H9 (cell line): ENCODE measurements around the gene DAP3. TPM values are rescaled to one million over a fixed set of nuclear protein-coding genes. Genes with fewer than 3 reads are reported as not detected.

Experiments used
- DNase-seq: peaks from one replicate; pipeline ENCODE4 v3.0.0-alpha.2; 2017
- H2AFZ ChIP-seq: one replicate; pipeline ENCODE4 v1.6.1; 2013; ENCODE audit warnings: mild to moderate bottlenecking, low read length, control low read depth, moderate library complexity
- H2AK5ac ChIP-seq: 2 replicates; pipeline ENCODE4 v1.6.1; 2013; ENCODE audit warnings: low read length, control low read depth, mixed read lengths; ENCODE audit not compliant: insufficient read length
- H2BK120ac ChIP-seq: one replicate; pipeline ENCODE4 v1.6.1; 2013; ENCODE audit warnings: low read depth, mild to moderate bottlenecking, low read length, control low read depth, inconsistent platforms; ENCODE audit not compliant: poor library complexity, severe bottlenecking
- H2BK12ac ChIP-seq: 2 replicates; pipeline ENCODE4 v1.6.1; 2013; ENCODE audit warnings: low read length, control low read depth, mixed read lengths, low read depth; ENCODE audit not compliant: insufficient read length
- H2BK15ac ChIP-seq: 2 replicates; pipeline ENCODE4 v1.6.1; 2013; ENCODE audit warnings: low read depth, low read length, control low read depth
- H2BK20ac ChIP-seq: one replicate; pipeline ENCODE4 v1.6.1; 2013; ENCODE audit warnings: low read depth, mild to moderate bottlenecking, low read length, control low read depth, inconsistent platforms; ENCODE audit not compliant: poor library complexity, severe bottlenecking
- H2BK5ac ChIP-seq: 2 replicates; pipeline ENCODE4 v1.6.1; 2013; ENCODE audit warnings: low read length, control low read depth, mixed read lengths; ENCODE audit not compliant: insufficient read length
- H3K14ac ChIP-seq: 2 replicates; pipeline ENCODE4 v1.6.1; 2013; ENCODE audit warnings: low read length, control low read depth; ENCODE audit not compliant: insufficient read depth
- H3K18ac ChIP-seq: 2 replicates; pipeline ENCODE4 v1.6.1; 2013; ENCODE audit warnings: low read depth, mild to moderate bottlenecking, mixed read lengths, low read length, control low read depth; ENCODE audit not compliant: insufficient read length
- H3K23ac ChIP-seq: 2 replicates; pipeline ENCODE4 v1.6.1; 2013; ENCODE audit warnings: low read length, control low read depth, mixed read lengths, low read depth; ENCODE audit not compliant: insufficient read length
- H3K23me2 ChIP-seq: 2 replicates; pipeline ENCODE4 v1.6.1; 2013; ENCODE audit warnings: low read depth, mild to moderate bottlenecking, mixed read lengths, low read length, control low read depth; ENCODE audit not compliant: insufficient read length, poor library complexity, severe bottlenecking
- H3K27ac ChIP-seq: 2 replicates; pipeline ENCODE4 v1.5.1; 2013; ENCODE audit warnings: low read length, control low read depth, mixed read lengths, low read depth; ENCODE audit not compliant: insufficient read length
- H3K27me3 ChIP-seq: 2 replicates; pipeline ENCODE4 v1.6.1; 2013; ENCODE audit warnings: low read length, control low read depth, inconsistent platforms; ENCODE audit not compliant: insufficient read depth
- H3K4ac ChIP-seq: 2 replicates; pipeline ENCODE4 v1.6.1; 2013; ENCODE audit warnings: low read depth, mild to moderate bottlenecking, control low read depth, inconsistent platforms, low read length, moderate library complexity
- H3K4me1 ChIP-seq: 2 replicates; pipeline ENCODE4 v1.6.1; 2013; ENCODE audit warnings: low read length, control low read depth, inconsistent platforms; ENCODE audit not compliant: insufficient read depth
- H3K4me2 ChIP-seq: 2 replicates; pipeline ENCODE4 v1.6.1; 2013; ENCODE audit warnings: low read length, control low read depth, mixed read lengths; ENCODE audit not compliant: insufficient read length, insufficient read depth
- H3K56ac ChIP-seq: 2 replicates; pipeline ENCODE4 v1.6.1; 2013; ENCODE audit warnings: low read depth, mild to moderate bottlenecking, mixed read lengths, low read length, control low read depth; ENCODE audit not compliant: insufficient read length
- H3K79me1 ChIP-seq: 2 replicates; pipeline ENCODE4 v1.6.1; 2013; ENCODE audit warnings: low read depth, mild to moderate bottlenecking, moderate library complexity, low read length, control low read depth, inconsistent platforms; ENCODE audit not compliant: insufficient read depth, poor library complexity, severe bottlenecking
- H3K79me2 ChIP-seq: 2 replicates; pipeline ENCODE4 v1.6.1; 2013; ENCODE audit warnings: low read length, control low read depth, inconsistent platforms; ENCODE audit not compliant: insufficient read depth
- H3K9ac ChIP-seq: 2 replicates; pipeline ENCODE4 v1.6.1; 2013; ENCODE audit warnings: low read length, control low read depth, mixed read lengths; ENCODE audit not compliant: insufficient read length; ENCODE audit errors: extremely low read depth
- H3K9me3 ChIP-seq: one replicate; pipeline ENCODE4 v1.6.1; 2013; ENCODE audit warnings: low read depth, low read length, inconsistent platforms; ENCODE audit not compliant: control insufficient read depth
- H3T11ph ChIP-seq: one replicate; pipeline ENCODE4 v1.6.1; 2013; ENCODE audit warnings: mild to moderate bottlenecking, low read length, control low read depth, inconsistent platforms
- H4K20me1 ChIP-seq: one replicate; pipeline ENCODE4 v1.6.1; 2013; ENCODE audit not compliant: control insufficient read depth, insufficient read length, insufficient read depth
- H4K5ac ChIP-seq: 2 replicates; pipeline ENCODE4 v1.6.1; 2013; ENCODE audit warnings: low read depth, mild to moderate bottlenecking, mixed read lengths, low read length, control low read depth; ENCODE audit not compliant: insufficient read length
- H4K8ac ChIP-seq: replicated peaks from 2 replicates; pipeline ENCODE4 v1.6.1; 2013; ENCODE audit warnings: low read length, control low read depth, mixed read lengths, low read depth; ENCODE audit not compliant: insufficient read length
- H4K91ac ChIP-seq: 2 replicates; pipeline ENCODE4 v1.6.1; 2013; ENCODE audit warnings: low read depth, mild to moderate bottlenecking, moderate library complexity, mixed read lengths, low read length, control low read depth; ENCODE audit not compliant: insufficient read length
- H3K27ac Mint-ChIP-seq, 3 experiments: 2 replicates in 2 of 3; 3 replicates in 1 of 3; pipeline ENCODE4 v1.8.0; 2020 to 2021; ENCODE audit warnings: mixed read lengths in 3 of 3, mild to moderate bottlenecking in 1 of 3, moderate library complexity in 1 of 3
- H3K27me3 Mint-ChIP-seq: 2 replicates; pipeline ENCODE4 v1.8.0; 2021; ENCODE audit warnings: low read depth, mild to moderate bottlenecking, moderate library complexity, mixed read lengths
- H3K36me3 Mint-ChIP-seq, 3 experiments: 2 replicates in 2 of 3; 3 replicates in 1 of 3; pipeline ENCODE4 v1.8.0; 2020 to 2021; ENCODE audit warnings: low read depth in 3 of 3, mixed read lengths in 3 of 3; ENCODE audit not compliant: insufficient read depth in 1 of 3
- H3K4me1 Mint-ChIP-seq, 2 experiments: 2 replicates each; pipeline ENCODE4 v1.8.0; 2020; ENCODE audit warnings: mixed read lengths in 2 of 2
- H3K4me3 Mint-ChIP-seq, 2 experiments: 2 replicates in 1 of 2; 3 replicates in 1 of 2; pipeline ENCODE4 v1.8.0; 2020 to 2021; ENCODE audit warnings: mild to moderate bottlenecking in 2 of 2, mixed read lengths in 2 of 2, moderate library complexity in 1 of 2
- H3K9me3 Mint-ChIP-seq, 2 experiments: 2 replicates in 1 of 2; 3 replicates in 1 of 2; pipeline ENCODE4 v1.8.0; 2020; ENCODE audit warnings: mild to moderate bottlenecking in 2 of 2, mixed read lengths in 2 of 2, moderate library complexity in 1 of 2
- WGBS: extraction: QIAGEN DNeasy Blood & Tissue Kit; methylation state at CpG from one replicate; pipeline ENCODE4 v1.1.7; 2013; ENCODE audit warnings: missing lambda C conversion rate, low lambda C conversion rate, mixed read lengths; ENCODE audit not compliant: insufficient read length; ENCODE audit errors: extremely low coverage; 5-methylcytosine and 5-hydroxymethylcytosine counted together
- total RNA-seq: library from RNA; stranded (reverse); gene quantifications from 2 replicates; pipeline ENCODE4 v1.2.1, GENCODE V29; 2021
- TF ChIP-seq, protein P1 (sequence below): fragments of 200-600 bp; sonication (generic); conservative IDR thresholded peaks from 3 replicates; pipeline ENCODE4 v1.8.0; 2021; ENCODE audit warnings: antibody characterized with exemption, mild to moderate bottlenecking

DAP3 gene
- total RNA-seq, 1 experiment from 2014 or later, result 114 TPM

DNA sequence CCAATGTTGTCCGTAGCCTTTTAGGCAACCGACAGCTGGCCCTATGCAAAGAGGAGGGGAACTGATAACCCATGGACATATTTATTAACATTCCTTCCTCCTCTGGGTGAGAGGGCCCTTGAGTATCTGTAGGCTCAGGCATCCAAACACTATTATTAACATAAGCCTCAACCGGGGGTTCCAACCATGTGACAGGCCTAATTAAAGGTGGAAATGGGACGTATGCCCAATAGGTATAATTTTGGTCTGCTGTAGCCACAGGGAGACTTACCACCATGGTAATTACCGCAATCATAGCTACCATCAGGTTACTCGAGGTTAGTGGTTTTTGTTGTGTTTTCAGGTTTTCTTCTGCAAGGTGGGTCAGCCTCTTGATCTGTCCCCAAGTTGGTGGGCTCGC is 5.3 kb downstream of the DAP3 start:
- Histone ChIP-seq H2BK5ac (no peak overlapping the region), H3K27me3 (no peaks in the 10 kb centered on the region), H2BK12ac (no peak overlapping the region), H3T11ph (no peak overlapping the region), H3K18ac (no peak overlapping the region), H2BK120ac (no peak overlapping the region), H3K14ac (no peak overlapping the region), H2AK5ac (no peak overlapping the region), H4K8ac (no peak overlapping the region), H2BK15ac (no peak overlapping the region), H3K9me3 (no peaks in the 10 kb centered on the region), H4K91ac (no peak overlapping the region), H3K23me2 (no peaks in the 10 kb centered on the region), H3K9ac (no peak overlapping the region), H4K5ac (no peak overlapping the region), H2BK20ac (no peak overlapping the region), H3K79me1 (peaks cover 6% of the 10 kb centered on the region), H3K4ac (no peak overlapping the region), H4K20me1 (no peaks in the 10 kb centered on the region), H3K4me2 (no peak overlapping the region), H2AFZ (no peak overlapping the region), H3K56ac (no peak overlapping the region), H3K23ac (no peak overlapping the region), H3K4me1 (peaks cover 3% of the 10 kb centered on the region; the same call in 1 of the 2 replicates), H3K79me2 (peaks cover 28% of the 10 kb centered on the region; the same call in 1 of the 2 replicates), H3K27ac (no peak overlapping the region)
- Mint-ChIP-seq H3K4me3 (no peak overlapping the region), H3K4me1 (peaks cover 47 to 49% of the 10 kb centered on the region in 2 experiments), H3K36me3 (peaks cover 64 to 69% (median 67%) of the 10 kb centered on the region in 3 experiments), H3K9me3 (peaks cover 19 to 33% of the 10 kb centered on the region in 2 experiments), H3K27ac (no peak overlapping the region; a peak in 1 of 7 replicates), H3K27me3 (no peaks in the 10 kb centered on the region)
- no peak for DNase-seq
- TF ChIP-seq, protein P1, sequence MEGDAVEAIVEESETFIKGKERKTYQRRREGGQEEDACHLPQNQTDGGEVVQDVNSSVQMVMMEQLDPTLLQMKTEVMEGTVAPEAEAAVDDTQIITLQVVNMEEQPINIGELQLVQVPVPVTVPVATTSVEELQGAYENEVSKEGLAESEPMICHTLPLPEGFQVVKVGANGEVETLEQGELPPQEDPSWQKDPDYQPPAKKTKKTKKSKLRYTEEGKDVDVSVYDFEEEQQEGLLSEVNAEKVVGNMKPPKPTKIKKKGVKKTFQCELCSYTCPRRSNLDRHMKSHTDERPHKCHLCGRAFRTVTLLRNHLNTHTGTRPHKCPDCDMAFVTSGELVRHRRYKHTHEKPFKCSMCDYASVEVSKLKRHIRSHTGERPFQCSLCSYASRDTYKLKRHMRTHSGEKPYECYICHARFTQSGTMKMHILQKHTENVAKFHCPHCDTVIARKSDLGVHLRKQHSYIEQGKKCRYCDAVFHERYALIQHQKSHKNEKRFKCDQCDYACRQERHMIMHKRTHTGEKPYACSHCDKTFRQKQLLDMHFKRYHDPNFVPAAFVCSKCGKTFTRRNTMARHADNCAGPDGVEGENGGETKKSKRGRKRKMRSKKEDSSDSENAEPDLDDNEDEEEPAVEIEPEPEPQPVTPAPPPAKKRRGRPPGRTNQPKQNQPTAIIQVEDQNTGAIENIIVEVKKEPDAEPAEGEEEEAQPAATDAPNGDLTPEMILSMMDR, result no peak
- no CpG with 5 or more reads among the region's 7 CpGs for WGBS
